HepG2 (cell line): ENCODE measurements around the gene CHPF. TPM values are rescaled to one million over a fixed set of nuclear protein-coding genes. Genes with fewer than 3 reads are reported as not detected.

ENCODE experiments used
- CCDC6 ChIP-seq: sonication (generic); formaldehyde crosslinking; IDR thresholded peaks from 2 replicates; pipeline ENCODE4 v1.8.1; 2022; ENCODE audit warnings: mild to moderate bottlenecking, missing genetic modification reagents, moderate library complexity
- ELF4 ChIP-seq: sonication (generic); formaldehyde crosslinking; IDR thresholded peaks from 2 replicates; pipeline ENCODE4 v1.5.0; 2020; ENCODE audit warnings: missing genetic modification reagents, mild to moderate bottlenecking, moderate library complexity, borderline replicate concordance
- GZF1 ChIP-seq: sonication (generic); formaldehyde crosslinking; IDR thresholded peaks from 2 replicates; pipeline ENCODE4 v1.5.1; 2020; ENCODE audit warnings: mild to moderate bottlenecking, missing genetic modification reagents
- NFRKB ChIP-seq: fragments of 450-650 bp; IDR thresholded peaks from 2 replicates; pipeline ENCODE4 v1.6.1; 2017
- PHF20 ChIP-seq: sonication (generic); formaldehyde crosslinking; IDR thresholded peaks from 2 replicates; pipeline ENCODE4 v1.5.0; 2020; ENCODE audit warnings: mild to moderate bottlenecking, missing genetic modification reagents
- SP140L ChIP-seq: sonication (generic); formaldehyde crosslinking; IDR thresholded peaks from 2 replicates; pipeline ENCODE4 v1.4.0; 2020; ENCODE audit warnings: missing genetic modification reagents, borderline replicate concordance
- SYNCRIP ChIP-seq: fragments of 200-400 bp; formaldehyde crosslinking; IDR thresholded peaks from 2 replicates; pipeline ENCODE4 v1.6.1; 2018; ENCODE audit warnings: mild to moderate bottlenecking, low read depth, low read length; ENCODE audit not compliant: insufficient read depth
- TP53 ChIP-seq: sonication (generic); formaldehyde crosslinking; conservative IDR thresholded peaks from 2 replicates; pipeline ENCODE4 v1.4.0; 2020; ENCODE audit warnings: missing genetic modification reagents
- ZFP62 ChIP-seq: sonication (generic); formaldehyde crosslinking; IDR thresholded peaks from 2 replicates; pipeline ENCODE4 v1.4.0; 2020; ENCODE audit warnings: missing genetic modification reagents
- ZNF556 ChIP-seq: sonication (generic); formaldehyde crosslinking; IDR thresholded peaks from 2 replicates; pipeline ENCODE4 v1.4.0; 2020; ENCODE audit warnings: mild to moderate bottlenecking, missing genetic modification reagents, borderline replicate concordance
- ZSCAN12 ChIP-seq: sonication (generic); formaldehyde crosslinking; IDR thresholded peaks from 2 replicates; pipeline ENCODE4 v1.9.0; 2021; ENCODE audit warnings: mild to moderate bottlenecking, missing genetic modification reagents
- ZSCAN22 ChIP-seq: sonication (generic); formaldehyde crosslinking; IDR thresholded peaks from 2 replicates; pipeline ENCODE4 v1.4.0; 2020; ENCODE audit warnings: mild to moderate bottlenecking, missing genetic modification reagents
- polyA plus RNA-seq, 8 experiments: library from polyadenylated mRNA; depleted of rRNA in 3 of 8; stranded (reverse) in 7 of 8; unstranded in 1 of 8; fragments of >200 nt; fragmentation: Illumina TruSeq in 4 of 8; extraction: Trizol in 4 of 8; gene quantifications; 2 replicates each; pipeline versions ENCODE4 v1.2.1 to v1.2.3, GENCODE V29; 2011 to 2016; ENCODE audit warnings: low read depth in 4 of 8, missing spikeins in 1 of 8, mixed read lengths in 1 of 8; ENCODE audit not compliant: insufficient read depth in 1 of 8
- total RNA-seq, 5 experiments: library from RNA; depleted of rRNA; stranded (reverse); fragments of >200 nt; fragmentation: Illumina TruSeq; extraction: Trizol; gene quantifications; 2 replicates each; pipeline ENCODE4 v1.2.3, GENCODE V29; 2016; ENCODE audit warnings: low read depth in 1 of 5
- TF ChIP-seq, protein P1 (sequence below): sonication (generic); formaldehyde crosslinking; IDR thresholded peaks from 2 replicates; pipeline ENCODE4 v1.4.0; 2020; ENCODE audit warnings: mild to moderate bottlenecking, missing genetic modification reagents
- TF ChIP-seq, protein P2 (sequence below): IDR thresholded peaks from 2 replicates; pipeline ENCODE4 v1.6.1; 2016; ENCODE audit warnings: low read depth, control low read depth
- TF ChIP-seq, protein P3 (sequence below): sonication (generic); formaldehyde crosslinking; IDR thresholded peaks from 2 replicates; pipeline ENCODE4 v1.4.0; 2020; ENCODE audit warnings: mild to moderate bottlenecking, low read depth, missing genetic modification reagents
- TF ChIP-seq, protein P4 (sequence below): sonication (generic); formaldehyde crosslinking; IDR thresholded peaks from 2 replicates; pipeline ENCODE4 v1.4.0; 2020; ENCODE audit warnings: missing genetic modification reagents, mild to moderate bottlenecking, borderline replicate concordance

CHPF gene
- total and polyA plus RNA-seq, 2 of the 13 experiments (the other 11 are each of a cell fraction or from before 2014, with no cell fraction given), result 79.6 to 111 TPM

DNA sequence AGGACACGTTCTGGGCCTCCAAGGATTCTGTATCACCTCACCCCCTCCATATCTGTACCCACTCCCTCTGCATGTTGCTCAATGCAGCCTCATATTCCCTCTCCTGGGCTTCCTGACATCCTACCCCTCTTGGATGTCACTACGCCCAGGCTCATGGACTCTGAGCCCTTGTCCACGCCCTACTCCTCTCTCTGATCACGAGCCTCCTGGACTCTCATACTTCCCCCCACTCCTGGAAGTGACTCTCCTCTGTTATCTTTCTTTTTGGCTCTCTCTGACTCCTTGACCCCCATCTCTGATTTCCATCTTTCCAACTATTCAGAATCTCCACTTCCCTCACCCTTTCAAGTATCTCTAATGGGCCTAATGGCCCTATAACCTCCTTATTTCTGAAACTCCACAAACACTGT lies 2.3 kb upstream of the CHPF start (continued):
- TF ChIP-seq, protein P1, sequence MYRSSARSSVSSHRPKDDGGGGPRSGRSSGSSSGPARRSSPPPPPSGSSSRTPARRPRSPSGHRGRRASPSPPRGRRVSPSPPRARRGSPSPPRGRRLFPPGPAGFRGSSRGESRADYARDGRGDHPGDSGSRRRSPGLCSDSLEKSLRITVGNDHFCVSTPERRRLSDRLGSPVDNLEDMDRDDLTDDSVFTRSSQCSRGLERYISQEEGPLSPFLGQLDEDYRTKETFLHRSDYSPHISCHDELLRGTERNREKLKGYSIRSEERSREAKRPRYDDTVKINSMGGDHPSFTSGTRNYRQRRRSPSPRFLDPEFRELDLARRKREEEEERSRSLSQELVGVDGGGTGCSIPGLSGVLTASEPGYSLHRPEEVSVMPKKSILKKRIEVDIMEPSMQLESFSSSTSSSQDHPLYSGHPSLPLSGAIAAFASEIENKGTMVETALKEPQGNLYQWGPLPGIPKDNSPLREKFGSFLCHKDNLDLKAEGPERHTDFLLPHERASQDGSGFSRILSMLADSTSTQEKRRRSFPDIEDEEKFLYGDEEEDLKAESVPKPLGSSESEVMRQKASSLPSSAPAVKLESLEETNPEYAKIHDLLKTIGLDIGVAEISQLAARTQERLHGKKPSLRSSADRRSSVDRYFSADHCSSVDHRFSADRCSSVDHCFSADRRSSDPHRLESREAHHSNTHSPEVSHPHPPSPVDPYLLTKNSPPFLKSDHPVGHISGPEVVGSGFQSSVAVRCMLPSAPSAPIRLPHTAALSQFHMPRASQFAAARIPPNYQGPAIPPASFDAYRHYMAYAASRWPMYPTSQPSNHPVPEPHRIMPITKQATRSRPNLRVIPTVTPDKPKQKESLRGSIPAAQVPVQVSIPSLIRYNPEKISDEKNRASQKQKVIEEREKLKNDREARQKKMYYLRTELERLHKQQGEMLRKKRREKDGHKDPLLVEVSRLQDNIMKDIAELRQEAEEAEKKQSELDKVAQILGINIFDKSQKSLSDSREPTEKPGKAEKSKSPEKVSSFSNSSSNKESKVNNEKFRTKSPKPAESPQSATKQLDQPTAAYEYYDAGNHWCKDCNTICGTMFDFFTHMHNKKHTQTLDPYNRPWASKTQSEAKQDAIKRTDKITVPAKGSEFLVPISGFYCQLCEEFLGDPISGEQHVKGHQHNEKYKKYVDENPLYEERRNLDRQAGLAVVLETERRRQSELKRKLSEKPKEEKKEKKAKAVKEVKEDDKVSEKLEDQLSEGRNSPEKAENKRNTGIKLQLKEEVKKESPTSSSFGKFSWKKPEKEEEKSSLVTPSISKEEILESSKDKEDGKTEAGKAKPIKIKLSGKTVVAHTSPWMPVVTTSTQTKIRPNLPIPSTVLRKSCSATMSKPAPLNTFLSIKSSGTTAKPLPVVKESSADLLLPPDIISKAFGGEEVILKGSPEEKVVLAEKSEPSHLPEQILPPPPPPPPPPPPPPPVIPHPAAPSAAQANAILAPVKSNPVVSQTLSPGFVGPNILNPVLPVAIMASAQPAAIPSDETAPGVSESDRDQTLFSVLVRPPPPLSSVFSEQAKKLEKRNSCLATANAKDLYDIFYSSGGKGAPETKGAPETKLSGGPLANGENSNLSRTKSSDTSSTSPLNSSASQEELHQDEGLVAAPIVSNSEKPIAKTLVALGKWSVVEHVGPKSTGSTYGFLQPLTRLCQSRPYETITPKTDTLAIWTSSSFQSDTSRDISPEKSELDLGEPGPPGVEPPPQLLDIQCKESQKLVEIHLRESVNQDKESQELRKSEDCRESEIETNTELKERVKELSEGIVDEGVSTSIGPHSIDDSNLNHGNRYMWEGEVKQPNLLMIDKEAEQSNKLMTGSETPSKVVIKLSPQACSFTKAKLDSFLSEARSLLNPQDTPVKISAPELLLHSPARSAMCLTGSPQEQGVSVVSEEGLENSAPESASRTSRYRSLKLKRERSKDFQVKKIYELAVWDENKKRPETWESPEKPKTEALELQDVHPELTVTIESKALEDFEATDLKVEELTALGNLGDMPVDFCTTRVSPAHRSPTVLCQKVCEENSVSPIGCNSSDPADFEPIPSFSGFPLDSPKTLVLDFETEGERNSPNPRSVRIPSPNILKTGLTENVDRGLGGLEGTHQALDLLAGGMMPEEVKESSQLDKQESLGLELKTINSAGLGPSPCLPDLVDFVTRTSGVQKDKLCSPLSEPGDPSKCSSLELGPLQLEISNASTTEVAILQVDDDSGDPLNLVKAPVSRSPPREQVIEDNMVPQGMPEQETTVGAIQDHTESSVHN (CRISPR knock-in tag), result no peak
- TF ChIP-seq ELF4, result no peak
- TF ChIP-seq SYNCRIP, result no peak
- TF ChIP-seq, protein P2, sequence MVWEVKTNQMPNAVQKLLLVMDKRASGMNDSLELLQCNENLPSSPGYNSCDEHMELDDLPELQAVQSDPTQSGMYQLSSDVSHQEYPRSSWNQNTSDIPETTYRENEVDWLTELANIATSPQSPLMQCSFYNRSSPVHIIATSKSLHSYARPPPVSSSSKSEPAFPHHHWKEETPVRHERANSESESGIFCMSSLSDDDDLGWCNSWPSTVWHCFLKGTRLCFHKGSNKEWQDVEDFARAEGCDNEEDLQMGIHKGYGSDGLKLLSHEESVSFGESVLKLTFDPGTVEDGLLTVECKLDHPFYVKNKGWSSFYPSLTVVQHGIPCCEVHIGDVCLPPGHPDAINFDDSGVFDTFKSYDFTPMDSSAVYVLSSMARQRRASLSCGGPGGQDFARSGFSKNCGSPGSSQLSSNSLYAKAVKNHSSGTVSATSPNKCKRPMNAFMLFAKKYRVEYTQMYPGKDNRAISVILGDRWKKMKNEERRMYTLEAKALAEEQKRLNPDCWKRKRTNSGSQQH (CRISPR knock-in tag), result no peak
- no peak for TF ChIP-seq SP140L (CRISPR knock-in tag)
- no peak for TF ChIP-seq TP53 (CRISPR knock-in tag)
- TF ChIP-seq PHF20 (CRISPR knock-in tag), result no peak; the same call in 1 of the 2 replicates
- no peak for TF ChIP-seq NFRKB
- TF ChIP-seq ZSCAN12, result no peak
- no peak for TF ChIP-seq ZSCAN22 (CRISPR knock-in tag)
- 0 out of 2 replicates have a peak, but pooled peaks have one; percentile 82 for TF ChIP-seq CCDC6 (CRISPR knock-in tag)
- TF ChIP-seq, protein P3, sequence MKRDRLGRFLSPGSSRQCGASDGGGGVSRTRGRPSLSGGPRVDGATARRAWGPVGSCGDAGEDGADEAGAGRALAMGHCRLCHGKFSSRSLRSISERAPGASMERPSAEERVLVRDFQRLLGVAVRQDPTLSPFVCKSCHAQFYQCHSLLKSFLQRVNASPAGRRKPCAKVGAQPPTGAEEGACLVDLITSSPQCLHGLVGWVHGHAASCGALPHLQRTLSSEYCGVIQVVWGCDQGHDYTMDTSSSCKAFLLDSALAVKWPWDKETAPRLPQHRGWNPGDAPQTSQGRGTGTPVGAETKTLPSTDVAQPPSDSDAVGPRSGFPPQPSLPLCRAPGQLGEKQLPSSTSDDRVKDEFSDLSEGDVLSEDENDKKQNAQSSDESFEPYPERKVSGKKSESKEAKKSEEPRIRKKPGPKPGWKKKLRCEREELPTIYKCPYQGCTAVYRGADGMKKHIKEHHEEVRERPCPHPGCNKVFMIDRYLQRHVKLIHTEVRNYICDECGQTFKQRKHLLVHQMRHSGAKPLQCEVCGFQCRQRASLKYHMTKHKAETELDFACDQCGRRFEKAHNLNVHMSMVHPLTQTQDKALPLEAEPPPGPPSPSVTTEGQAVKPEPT (CRISPR knock-in tag), result no peak
- no peak for TF ChIP-seq GZF1 (CRISPR knock-in tag)
- TF ChIP-seq ZFP62, result no peak
- TF ChIP-seq ZNF556, result no peak
- TF ChIP-seq, protein P4, sequence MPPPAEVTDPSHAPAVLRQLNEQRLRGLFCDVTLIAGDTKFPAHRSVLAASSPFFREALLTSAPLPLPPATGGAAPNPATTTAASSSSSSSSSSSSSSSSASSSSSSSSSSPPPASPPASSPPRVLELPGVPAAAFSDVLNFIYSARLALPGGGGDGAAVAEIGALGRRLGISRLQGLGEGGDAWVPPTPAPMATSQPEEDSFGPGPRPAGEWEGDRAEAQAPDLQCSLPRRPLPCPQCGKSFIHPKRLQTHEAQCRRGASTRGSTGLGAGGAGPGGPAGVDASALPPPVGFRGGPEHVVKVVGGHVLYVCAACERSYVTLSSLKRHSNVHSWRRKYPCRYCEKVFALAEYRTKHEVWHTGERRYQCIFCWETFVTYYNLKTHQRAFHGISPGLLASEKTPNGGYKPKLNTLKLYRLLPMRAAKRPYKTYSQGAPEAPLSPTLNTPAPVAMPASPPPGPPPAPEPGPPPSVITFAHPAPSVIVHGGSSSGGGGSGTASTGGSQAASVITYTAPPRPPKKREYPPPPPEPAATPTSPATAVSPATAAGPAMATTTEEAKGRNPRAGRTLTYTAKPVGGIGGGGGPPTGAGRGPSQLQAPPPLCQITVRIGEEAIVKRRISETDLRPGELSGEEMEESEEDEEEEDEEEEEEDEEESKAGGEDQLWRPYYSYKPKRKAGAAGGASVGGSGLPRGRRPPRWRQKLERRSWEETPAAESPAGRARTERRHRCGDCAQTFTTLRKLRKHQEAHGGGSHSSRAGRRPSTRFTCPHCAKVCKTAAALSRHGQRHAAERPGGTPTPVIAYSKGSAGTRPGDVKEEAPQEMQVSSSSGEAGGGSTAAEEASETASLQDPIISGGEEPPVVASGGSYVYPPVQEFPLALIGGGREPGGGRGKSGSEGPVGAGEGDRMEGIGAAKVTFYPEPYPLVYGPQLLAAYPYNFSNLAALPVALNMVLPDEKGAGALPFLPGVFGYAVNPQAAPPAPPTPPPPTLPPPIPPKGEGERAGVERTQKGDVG, result no peak
